HepG2 (cell line): Measurements from ENCODE around the gene ANKRD55. TPM values are rescaled to one million over a fixed set of nuclear protein-coding genes. Genes with fewer than 3 reads are reported as not detected.

Experiments
- ATAC-seq: fragments of 200-7000 bp; cut with Tn5 transposase; 3 replicates; pipeline ENCODE4 v1.9.1; 2020; ENCODE audit warnings: mild to moderate bottlenecking, moderate library complexity
- BruUV-seq: library from RNA; stranded (reverse); fragments of 400-500 nt; replicated peaks from 2 replicates; lab custom pipeline; 2021; lab: Mats Ljungman, UMichigan
- CTCF ChIA-PET: fragments of 300-600 bp; formaldehyde crosslinking; extraction: SDS; loops from one replicate; lab custom pipeline; 2021; ENCODE audit warnings: low total read pairs, inconsistent platforms, low intra/inter-chr PET ratio; lab: Yijun Ruan, JAX
- POLR2A ChIA-PET: fragments of 350-600 bp; sonication (Branson Sonifier 250); formaldehyde crosslinking; loops from one replicate; lab custom pipeline; 2020; ENCODE audit warnings: antibody characterized with exemption, inconsistent platforms; lab: Yijun Ruan, JAX
- DNase-seq: peaks from one replicate; pipeline ENCODE4 v3.0.0-alpha.2; 2015; ENCODE audit warnings: low spot score
- FAIRE-seq: peaks from 3 replicates; lab custom pipeline; 2011; peaks lifted over from hg19 to GRCh38; lab: Jason Lieb, UNC
- H2AFZ ChIP-seq: one replicate; pipeline ENCODE4 v1.6.1; 2011; ENCODE audit warnings: low read length, inconsistent platforms
- H3K27ac ChIP-seq: fragments of 300-600 bp; 3 replicates; pipeline ENCODE4 v1.8.0; 2011; ENCODE audit warnings: mixed run types, mild to moderate bottlenecking, mixed read lengths, low read length, inconsistent platforms; ENCODE audit not compliant: insufficient read depth; ENCODE audit errors: extremely low read length
- H3K27me3 ChIP-seq, 2 experiments: fragments of 200-600 bp in 1 of 2; 2 replicates in 1 of 2; 3 replicates in 1 of 2; pipeline versions ENCODE4 v1.6.0 to v1.8.0; 2011; ENCODE audit warnings: low read length in 2 of 2, mild to moderate bottlenecking in 2 of 2, moderate library complexity in 2 of 2, inconsistent platforms in 1 of 2; ENCODE audit not compliant: insufficient read depth in 2 of 2, control insufficient read depth in 1 of 2
- H3K36me3 ChIP-seq, 2 experiments: fragments of 200-600 bp in 1 of 2; replicated peaks in 1 of 2; 2 replicates in 1 of 2; 3 replicates in 1 of 2; pipeline versions ENCODE4 v1.5.1 to v1.8.0; 2011; ENCODE audit warnings: low read length in 2 of 2, inconsistent platforms in 1 of 2; ENCODE audit not compliant: insufficient read depth in 2 of 2, control insufficient read depth in 1 of 2
- H3K4me1 ChIP-seq: 2 replicates; pipeline ENCODE4 v1.5.1; 2012; ENCODE audit warnings: low read length, inconsistent platforms; ENCODE audit not compliant: insufficient read depth
- H3K4me2 ChIP-seq: 2 replicates; pipeline ENCODE4 v1.6.0; 2011; ENCODE audit warnings: low read depth, low read length, inconsistent platforms
- H3K4me3 ChIP-seq, 3 experiments: fragments of 200-600 bp in 1 of 3; sonication (generic), shearing (Covaris generic) in 1 of 3; replicated peaks in 1 of 3; 2 replicates each; pipeline ENCODE4 v1.5.1; 2011 to 2016; ENCODE audit warnings: low read length in 3 of 3, inconsistent platforms in 2 of 3, low read depth in 2 of 3, mild to moderate bottlenecking in 2 of 3, control low read depth in 1 of 3, mixed read lengths in 1 of 3; ENCODE audit not compliant: insufficient read depth in 1 of 3
- H3K79me2 ChIP-seq: one replicate; pipeline ENCODE4 v1.6.1; 2011; ENCODE audit warnings: low read length, inconsistent platforms; ENCODE audit not compliant: insufficient read depth
- H3K9ac ChIP-seq: 2 replicates; pipeline ENCODE4 v1.6.0; 2011; ENCODE audit warnings: mild to moderate bottlenecking, low read depth, low read length, inconsistent platforms; ENCODE audit not compliant: insufficient read depth
- H3K9me3 ChIP-seq: 2 replicates; pipeline ENCODE4 v1.5.1; 2012; ENCODE audit warnings: mild to moderate bottlenecking, low read length
- H4K20me1 ChIP-seq: 2 replicates; pipeline ENCODE4 v1.6.0; 2011; ENCODE audit warnings: inconsistent platforms, mild to moderate bottlenecking, low read length, moderate library complexity; ENCODE audit not compliant: insufficient read depth
- ARNT2 ChIP-seq: sonication (generic); formaldehyde crosslinking; IDR thresholded peaks from 2 replicates; pipeline ENCODE4 v1.8.0; 2022; ENCODE audit warnings: mild to moderate bottlenecking, low read depth, missing genetic modification reagents, moderate library complexity
- DRAP1 ChIP-seq: IDR thresholded peaks from 2 replicates; pipeline ENCODE4 v1.6.1; 2016; ENCODE audit warnings: missing genetic modification reagents, missing compliant biosample characterization
- PBX3 ChIP-seq: sonication (generic); formaldehyde crosslinking; IDR thresholded peaks from 2 replicates; pipeline ENCODE4 v1.8.1; 2023; ENCODE audit warnings: missing genetic modification reagents, inconsistent platforms, borderline replicate concordance
- TFDP1 ChIP-seq: IDR thresholded peaks from 2 replicates; pipeline ENCODE4 v1.6.1; 2016; ENCODE audit warnings: missing compliant biosample characterization, missing genetic modification reagents, borderline replicate concordance
- ZBTB33 ChIP-seq: sonication (generic); formaldehyde crosslinking; IDR thresholded peaks from 2 replicates; pipeline ENCODE4 v1.4.0; 2020; ENCODE audit warnings: missing genetic modification reagents
- ZNF18 ChIP-seq: sonication (generic); formaldehyde crosslinking; IDR thresholded peaks from 2 replicates; pipeline ENCODE4 v1.8.0; 2022; ENCODE audit warnings: mild to moderate bottlenecking, missing genetic modification reagents; ENCODE audit not compliant: insufficient replicate concordance
- ZNF34 ChIP-seq: sonication (generic); formaldehyde crosslinking; IDR thresholded peaks from 2 replicates; pipeline ENCODE4 v1.4.0; 2020; ENCODE audit warnings: mild to moderate bottlenecking, missing genetic modification reagents, borderline replicate concordance
- ZNF362 ChIP-seq: sonication (generic); formaldehyde crosslinking; IDR thresholded peaks from 2 replicates; pipeline ENCODE4 v1.4.0; 2020; ENCODE audit warnings: missing genetic modification reagents, mild to moderate bottlenecking, borderline replicate concordance
- ZNF460 ChIP-seq: sonication (generic); formaldehyde crosslinking; IDR thresholded peaks from 2 replicates; pipeline ENCODE4 v1.5.1; 2020; ENCODE audit warnings: missing genetic modification reagents, mild to moderate bottlenecking, borderline replicate concordance
- ZNF800 ChIP-seq: sonication (generic); formaldehyde crosslinking; IDR thresholded peaks from 2 replicates; pipeline ENCODE4 v1.4.0; 2020; ENCODE audit warnings: missing genetic modification reagents
- ZSCAN21 ChIP-seq: sonication (generic); formaldehyde crosslinking; IDR thresholded peaks from 2 replicates; pipeline ENCODE4 v1.8.0; 2022; ENCODE audit warnings: mild to moderate bottlenecking, missing genetic modification reagents, moderate library complexity, borderline replicate concordance
- ZSCAN22 ChIP-seq: sonication (generic); formaldehyde crosslinking; IDR thresholded peaks from 2 replicates; pipeline ENCODE4 v1.4.0; 2020; ENCODE audit warnings: mild to moderate bottlenecking, missing genetic modification reagents
- WGBS: methylation state at CpG from one replicate; pipeline ENCODE4 v1.1.6; 2017; ENCODE audit warnings: low lambda C conversion rate; 5-methylcytosine and 5-hydroxymethylcytosine counted together
- in situ Hi-C: cut with HindIII; loops from 2 replicates; pipeline ENCODE4 v1.10.0; 2017; ENCODE audit warnings: low pct_unique_long_range_greater_than_20kb; ENCODE audit not compliant: extremely low pct_ligation_motif_present
- intact Hi-C: fragments of 100-400 bp; cut with micrococcal nuclease; formaldehyde crosslinking; loops from one replicate; pipeline ENCODE4 v1.10.0; 2022; ENCODE audit not compliant: unreplicated experiment
- polyA plus RNA-seq, 8 experiments: library from polyadenylated mRNA; depleted of rRNA in 3 of 8; stranded (reverse) in 7 of 8; unstranded in 1 of 8; fragments of >200 nt; fragmentation: Illumina TruSeq in 4 of 8; extraction: Trizol in 4 of 8; gene quantifications; 2 replicates each; pipeline versions ENCODE4 v1.2.1 to v1.2.3, GENCODE V29; 2011 to 2016; ENCODE audit warnings: low read depth in 4 of 8, missing spikeins in 1 of 8, mixed read lengths in 1 of 8; ENCODE audit not compliant: insufficient read depth in 1 of 8
- total RNA-seq, 5 experiments: library from RNA; depleted of rRNA; stranded (reverse); fragments of >200 nt; fragmentation: Illumina TruSeq; extraction: Trizol; gene quantifications; 2 replicates each; pipeline ENCODE4 v1.2.3, GENCODE V29; 2016; ENCODE audit warnings: low read depth in 1 of 5

Gene ANKRD55
- total and polyA plus RNA-seq, 2 of the 13 experiments (the other 11 are each of a cell fraction or from before 2014, with no cell fraction given): 0.11 to 0.28 TPM

GRCh38 chr5:56090793-56091460 is 142.2 kb downstream of the ANKRD55 start:
- peak; percentile 59 for FAIRE-seq
- POLR2A ChIA-PET: interaction anchor here (0.6 to 2.4 kb wide), 3 partner anchors 32 to 36 kb away, joined by 3 to 8 read pairs (median 7); no protein-coding TSS in a partner anchor
- WGBS: 61% methylated on average over 7 of the region's 7 CpGs
- TF ChIP-seq ARNT2 (CRISPR knock-in tag) (0 out of 2 replicates have a peak, but pooled peaks have one; percentile 30), TFDP1 (no peak), ZSCAN21 (CRISPR knock-in tag) (no peak), ZNF362 (CRISPR knock-in tag) (peak; percentile 42; the same call in 1 of the 2 replicates), ZSCAN22 (CRISPR knock-in tag) (no peak), ZBTB33 (CRISPR knock-in tag) (peak; percentile 37; the same call in 1 of the 2 replicates), ZNF18 (CRISPR knock-in tag) (no peak), PBX3 (no peak), DRAP1 (CRISPR knock-in tag) (no peak), ZNF800 (CRISPR knock-in tag) (no peak), ZNF460 (peak; percentile 56; the same call in 1 of the 2 replicates), ZNF34 (no peak)

More at GRCh38 chr5:56090793-56091460, 142.2 kb downstream of the ANKRD55 start:
- no peaks in the 10 kb centered on the region for H3K27me3 ChIP-seq
- no peaks in the 10 kb centered on the region for H4K20me1 ChIP-seq
- H2AFZ ChIP-seq: no peak overlapping the region
- H3K9ac ChIP-seq: no peak overlapping the region
- H3K9me3 ChIP-seq: no peaks in the 10 kb centered on the region
- H3K4me3 ChIP-seq: no peak overlapping the region; a peak in 1 of 6 replicates
- no peaks in the 10 kb centered on the region for H3K79me2 ChIP-seq
- peaks cover 47% of the 10 kb centered on the region for H3K4me1 ChIP-seq
- in situ Hi-C loops: no loop called here
- DNase-seq: peak; percentile 52
- peak; percentile 62 for ATAC-seq
- intact Hi-C loops: no loop called here
- no TSS peak for BruUV-seq
- no peaks in the 10 kb centered on the region for H3K36me3 ChIP-seq
- peak overlapping the region; percentile 38 for H3K27ac ChIP-seq
- CTCF ChIA-PET: no interaction called here
- peak overlapping the region; percentile 37 for H3K4me2 ChIP-seq
